ENCODE results near the gene NAPB. TPM values are rescaled to one million over a fixed set of nuclear protein-coding genes. Genes with fewer than 3 reads are reported as not detected.

The NAPB gene
- total RNA-seq, 2 experiments from 2014 or later = 15.6 to 18.7 TPM

DNA sequence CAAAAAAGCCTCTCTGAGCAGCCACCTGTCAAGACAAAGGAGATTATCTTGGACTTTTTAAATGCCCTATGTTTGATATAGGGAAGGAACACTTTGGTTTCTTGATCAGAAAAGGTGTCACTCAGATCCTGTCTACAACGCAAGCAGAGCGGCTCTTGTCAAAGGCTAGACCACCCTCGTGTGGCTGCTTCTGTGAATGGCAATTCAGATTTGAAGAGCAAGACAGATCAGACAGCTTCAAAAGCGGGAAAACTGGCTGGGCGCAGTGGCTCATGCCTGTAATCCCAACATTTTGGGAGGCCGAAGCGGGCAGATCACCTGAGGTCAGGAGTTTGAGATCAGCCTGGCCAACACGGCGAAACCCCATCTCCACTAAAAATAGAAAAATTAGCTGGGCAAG is 80.8 kb downstream of the NAPB start:
- ATAC-seq = no peak
- CTCF ChIA-PET = interaction anchor here (0.7 to 3.5 kb wide), 12 partner anchors 10 to 1002 kb away, joined by 3 to 30 read pairs (median 4); partner anchors contain the start of genes CD93 and NXT1
- H3K4me1 Mint-ChIP-seq (ENCODE audit: low read depth) = peaks cover 7% of the 10 kb centered on the region

DNA sequence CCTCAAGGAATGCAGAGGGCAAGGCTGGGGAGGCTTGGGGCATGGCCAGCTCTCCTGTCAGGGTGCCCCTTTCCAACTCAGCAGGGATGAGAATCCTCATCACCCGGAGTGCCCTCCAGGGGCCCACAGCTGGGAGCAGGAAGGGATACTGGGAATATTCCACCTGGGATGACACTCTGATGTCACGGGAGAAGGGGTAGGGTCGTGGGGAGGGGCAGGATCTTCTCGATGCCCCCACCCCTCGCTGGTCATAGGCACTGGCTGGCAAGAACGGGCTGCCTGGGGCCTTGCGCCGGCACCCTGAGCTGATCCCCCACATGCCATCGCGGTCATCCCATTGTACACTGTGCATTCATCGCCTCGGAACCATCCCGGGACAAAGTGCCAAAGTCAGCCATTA is 81.3 kb downstream of the NAPB start:
- CTCF ChIA-PET = interaction anchor here (0.9 to 3.5 kb wide), 9 partner anchors 10 to 1001 kb away, joined by 3 to 30 read pairs (median 4); partner anchors contain the start of genes CD93 and NXT1
- Mint-ChIP-seq H3K27me3 (ENCODE audit: low read depth) (no peaks in the 10 kb centered on the region), H3K27ac (no peak overlapping the region), H3K4me3 (no peak overlapping the region), H3K4me1 (ENCODE audit: low read depth) (peaks cover 7% of the 10 kb centered on the region), H3K9me3 (ENCODE audit: insufficient read depth) (no peaks in the 10 kb centered on the region), H3K36me3 (ENCODE audit: low read depth) (no peaks in the 10 kb centered on the region)
- no peak for ATAC-seq
- POLR2A ChIA-PET = interaction anchor here (2.4 kb wide), 1 partner anchor 10 kb away, joined by 17 read pairs; the partner anchor contains the start of gene NXT1
- no peak for DNase-seq

More for the DNA sequence above, 80.8 kb downstream of the NAPB start:
- no peak overlapping the region for H3K27ac Mint-ChIP-seq
- no peak overlapping the region for H3K4me3 Mint-ChIP-seq
- no peaks in the 10 kb centered on the region for H3K36me3 Mint-ChIP-seq (ENCODE audit: low read depth)
- H3K27me3 Mint-ChIP-seq (ENCODE audit: low read depth) = no peaks in the 10 kb centered on the region
- peak; percentile 59 for DNase-seq
- POLR2A ChIA-PET = interaction anchor here (2.4 kb wide), 1 partner anchor 10 kb away, joined by 17 read pairs; the partner anchor contains the start of gene NXT1
- no peaks in the 10 kb centered on the region for H3K9me3 Mint-ChIP-seq (ENCODE audit: insufficient read depth)

DNA sequence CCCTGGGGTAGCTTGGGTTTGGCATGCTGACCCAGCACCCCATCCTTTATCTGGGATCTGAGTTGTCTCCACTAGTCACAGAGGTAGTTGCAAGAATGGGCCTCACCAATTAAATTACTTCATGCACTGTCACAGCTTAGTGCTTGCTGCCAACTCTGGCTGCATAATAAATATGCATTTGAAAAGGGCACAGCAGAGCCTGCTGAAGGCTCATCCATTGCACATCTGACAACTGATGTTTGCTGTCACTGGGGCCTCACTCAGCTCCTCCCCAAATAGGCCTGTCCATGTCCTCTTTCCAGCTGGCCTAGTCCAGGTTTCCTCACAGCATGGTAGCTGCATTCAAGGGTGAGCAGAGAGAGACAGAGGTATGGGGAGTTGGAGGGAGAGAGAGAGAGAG is 84.0 kb downstream of the NAPB start:
- DNase-seq = no peak
- Mint-ChIP-seq H3K36me3 (ENCODE audit: low read depth) (no peaks in the 10 kb centered on the region), H3K9me3 (ENCODE audit: insufficient read depth) (no peaks in the 10 kb centered on the region), H3K4me1 (ENCODE audit: low read depth) (peaks cover 12% of the 10 kb centered on the region), H3K4me3 (no peak overlapping the region), H3K27me3 (ENCODE audit: low read depth) (no peaks in the 10 kb centered on the region), H3K27ac (no peak overlapping the region)
- ChIA-PET CTCF (interaction anchor here (1.1 kb wide), 1 partner anchor 646 kb away, joined by 4 read pairs; no protein-coding TSS in a partner anchor), POLR2A (interaction anchor here (1.0 kb wide), 1 partner anchor 12 kb away, joined by 3 read pairs; no protein-coding TSS in a partner anchor)
- no peak for ATAC-seq

DNA sequence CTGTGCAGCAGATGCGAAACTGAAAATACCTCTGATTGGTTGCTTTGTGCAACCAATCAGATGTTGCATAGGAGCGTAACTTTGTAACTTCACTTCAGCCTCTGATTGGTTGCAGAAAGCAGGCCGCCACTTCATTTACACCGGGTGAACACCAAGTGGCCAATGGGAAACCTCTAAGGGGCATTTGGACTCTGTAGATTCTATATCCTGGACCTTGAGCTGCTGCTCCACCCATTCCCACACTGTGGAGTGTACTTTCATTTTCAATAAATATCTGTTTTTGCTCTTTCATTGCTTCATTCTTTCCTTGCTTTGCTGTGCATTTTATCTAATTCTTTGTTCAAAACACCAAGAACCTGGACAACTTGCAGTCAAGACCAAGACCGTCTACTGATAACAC is 84.8 kb downstream of the NAPB start:
- H3K27me3 Mint-ChIP-seq (ENCODE audit: low read depth) = no peaks in the 10 kb centered on the region
- no peaks in the 10 kb centered on the region for H3K9me3 Mint-ChIP-seq (ENCODE audit: insufficient read depth)
- H3K4me3 Mint-ChIP-seq = no peak overlapping the region
- H3K36me3 Mint-ChIP-seq (ENCODE audit: low read depth) = no peaks in the 10 kb centered on the region
- no peak overlapping the region for H3K27ac Mint-ChIP-seq
- peaks cover 12% of the 10 kb centered on the region for H3K4me1 Mint-ChIP-seq (ENCODE audit: low read depth)
- ChIA-PET POLR2A (interaction anchor here (1.0 kb wide), 1 partner anchor 13 kb away, joined by 3 read pairs; no protein-coding TSS in a partner anchor), CTCF (interaction anchor here (1.1 to 1.3 kb wide), 2 partner anchors 14 to 645 kb away, joined by 3 to 4 read pairs; partner anchors contain the start of gene NXT1)
- ATAC-seq = no peak
- no peak for DNase-seq

DNA sequence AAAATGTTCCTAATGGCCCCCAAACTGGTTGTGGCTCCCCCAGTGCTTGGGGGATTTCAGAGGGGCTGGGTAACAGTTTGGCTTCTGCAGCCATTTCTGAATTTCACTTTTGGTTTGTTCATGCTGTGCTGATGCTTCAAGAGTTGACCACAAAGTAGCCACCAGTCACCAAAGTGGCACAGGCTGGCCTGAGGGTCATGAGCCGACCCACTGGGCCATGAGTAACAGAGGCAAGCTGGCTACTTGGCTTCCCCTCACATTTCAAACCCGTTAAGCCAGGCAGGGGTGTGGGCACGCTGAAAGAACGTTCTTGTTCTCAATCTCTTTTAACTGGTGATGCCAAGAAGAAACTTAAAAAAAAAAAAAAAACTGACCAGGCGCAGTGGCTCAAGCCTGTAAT is 85.8 kb downstream of the NAPB start:
- Mint-ChIP-seq H3K36me3 (ENCODE audit: low read depth) (no peaks in the 10 kb centered on the region), H3K4me3 (no peak overlapping the region), H3K27me3 (ENCODE audit: low read depth) (no peaks in the 10 kb centered on the region), H3K4me1 (ENCODE audit: low read depth) (peaks cover 12% of the 10 kb centered on the region), H3K27ac (no peak overlapping the region), H3K9me3 (ENCODE audit: insufficient read depth) (no peaks in the 10 kb centered on the region)
- DNase-seq (no peak), ATAC-seq (no peak)
- ChIA-PET CTCF (interaction anchor here (1.3 kb wide), 1 partner anchor 15 kb away, joined by 3 read pairs; the partner anchor contains the start of gene NXT1), POLR2A (no interaction called here)

DNA sequence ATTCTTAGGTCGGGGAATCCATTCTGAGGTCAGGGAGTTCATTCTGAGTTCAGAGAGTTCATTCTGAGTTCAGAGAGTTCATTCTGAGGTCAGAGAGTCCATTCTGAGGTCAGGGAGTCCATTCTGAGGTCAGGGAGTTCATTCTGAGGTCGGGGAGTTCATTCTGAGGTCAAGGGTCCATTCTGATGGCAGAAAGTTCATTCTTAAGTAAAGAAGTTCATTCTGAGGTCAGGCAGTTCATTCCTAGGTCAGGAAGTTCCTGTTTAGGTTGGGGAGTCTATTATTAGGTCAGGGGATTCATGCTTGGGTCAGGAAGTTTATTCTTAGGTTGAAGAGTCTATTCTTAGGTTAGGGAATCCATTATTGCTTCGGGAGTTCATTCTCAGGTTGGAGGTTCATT is 87.2 kb downstream of the NAPB start:
- no peaks in the 10 kb centered on the region for H3K36me3 Mint-ChIP-seq (ENCODE audit: low read depth)
- no peak overlapping the region for H3K4me3 Mint-ChIP-seq
- peaks cover 12% of the 10 kb centered on the region for H3K4me1 Mint-ChIP-seq (ENCODE audit: low read depth)
- H3K9me3 Mint-ChIP-seq (ENCODE audit: insufficient read depth) = no peaks in the 10 kb centered on the region
- no peak overlapping the region for H3K27ac Mint-ChIP-seq
- no peaks in the 10 kb centered on the region for H3K27me3 Mint-ChIP-seq (ENCODE audit: low read depth)
- ChIA-PET POLR2A (no interaction called here), CTCF (no interaction called here)
- ATAC-seq (no peak), DNase-seq (no peak)

DNA sequence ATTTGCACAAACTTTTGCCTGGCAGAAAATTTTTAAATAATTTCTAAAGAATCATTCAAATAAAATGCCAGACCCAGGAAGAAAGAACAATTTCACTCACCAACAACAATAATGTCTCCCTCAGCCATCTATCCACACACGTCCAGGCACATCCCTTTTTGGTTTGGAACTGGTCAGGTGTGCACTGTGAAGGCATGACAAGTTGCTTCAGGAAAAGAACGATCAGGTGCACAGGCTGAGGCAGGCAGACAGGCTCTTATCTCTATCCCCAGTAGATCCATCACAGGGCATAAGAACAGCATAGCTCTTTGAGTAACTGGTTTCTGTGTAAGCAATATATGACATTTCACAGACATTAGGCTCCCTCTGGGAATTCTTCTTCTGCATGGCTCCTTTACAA is 88.8 kb downstream of the NAPB start:
- H3K9me3 Mint-ChIP-seq (ENCODE audit: insufficient read depth) = no peaks in the 10 kb centered on the region
- no peak overlapping the region for H3K4me3 Mint-ChIP-seq
- H3K27ac Mint-ChIP-seq = no peak overlapping the region
- CTCF ChIA-PET = no interaction called here
- DNase-seq (no peak), ATAC-seq (no peak)
- peaks cover 12% of the 10 kb centered on the region for H3K4me1 Mint-ChIP-seq (ENCODE audit: low read depth)
- no peaks in the 10 kb centered on the region for H3K36me3 Mint-ChIP-seq (ENCODE audit: low read depth)
- POLR2A ChIA-PET = no interaction called here
- H3K27me3 Mint-ChIP-seq (ENCODE audit: low read depth) = no peaks in the 10 kb centered on the region

DNA sequence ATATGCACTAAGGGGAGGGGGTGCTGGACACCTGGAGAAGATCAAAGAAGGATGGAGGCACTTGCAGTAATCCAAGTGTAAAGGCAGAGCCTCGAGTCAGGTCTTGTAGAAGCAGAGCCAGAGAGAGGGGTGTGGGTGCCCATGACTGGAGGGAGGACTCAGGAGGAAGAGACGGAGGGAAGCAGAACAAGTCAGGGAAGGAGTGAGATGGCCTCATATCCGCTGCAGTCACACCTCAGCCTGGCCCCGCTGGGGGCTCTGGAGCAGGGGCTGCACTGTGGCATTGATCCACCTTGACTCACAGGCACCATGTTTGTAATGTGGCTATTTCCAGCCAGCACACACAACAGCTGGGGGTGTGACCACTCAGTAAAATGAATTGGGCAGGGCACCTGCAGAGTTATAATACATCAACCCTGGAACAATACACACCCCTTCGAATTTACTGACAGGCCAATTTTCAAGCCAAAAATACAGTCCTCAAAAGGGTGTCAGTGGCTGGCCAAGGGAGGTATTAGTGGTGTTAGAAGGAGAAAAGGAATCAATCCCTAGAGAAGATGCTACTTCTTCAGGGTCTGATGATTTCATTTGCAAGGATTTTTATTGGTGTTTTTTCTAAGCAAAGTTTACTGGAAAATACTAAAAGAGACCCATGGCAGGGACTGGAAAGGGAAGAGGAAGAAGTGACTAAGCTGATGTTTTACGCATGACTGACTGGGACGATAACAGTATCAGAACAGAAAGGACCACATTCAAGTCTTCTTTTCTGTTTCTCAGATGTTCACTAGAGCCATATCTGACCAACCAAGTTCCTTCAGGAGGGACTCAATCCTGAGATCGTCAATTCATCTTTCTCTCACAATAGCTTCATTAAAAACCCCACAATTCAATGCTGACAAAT is 89.6 kb downstream of the NAPB start:
- no peaks in the 10 kb centered on the region for H3K9me3 Mint-ChIP-seq (ENCODE audit: insufficient read depth)
- no peaks in the 10 kb centered on the region for H3K36me3 Mint-ChIP-seq (ENCODE audit: low read depth)
- H3K4me1 Mint-ChIP-seq (ENCODE audit: low read depth) = peaks cover 10% of the 10 kb centered on the region
- H3K4me3 Mint-ChIP-seq = no peak overlapping the region
- no peak for ATAC-seq
- CTCF ChIA-PET = no interaction called here
- no peak overlapping the region for H3K27ac Mint-ChIP-seq
- no peaks in the 10 kb centered on the region for H3K27me3 Mint-ChIP-seq (ENCODE audit: low read depth)
- POLR2A ChIA-PET = no interaction called here
- DNase-seq = no peak

DNA sequence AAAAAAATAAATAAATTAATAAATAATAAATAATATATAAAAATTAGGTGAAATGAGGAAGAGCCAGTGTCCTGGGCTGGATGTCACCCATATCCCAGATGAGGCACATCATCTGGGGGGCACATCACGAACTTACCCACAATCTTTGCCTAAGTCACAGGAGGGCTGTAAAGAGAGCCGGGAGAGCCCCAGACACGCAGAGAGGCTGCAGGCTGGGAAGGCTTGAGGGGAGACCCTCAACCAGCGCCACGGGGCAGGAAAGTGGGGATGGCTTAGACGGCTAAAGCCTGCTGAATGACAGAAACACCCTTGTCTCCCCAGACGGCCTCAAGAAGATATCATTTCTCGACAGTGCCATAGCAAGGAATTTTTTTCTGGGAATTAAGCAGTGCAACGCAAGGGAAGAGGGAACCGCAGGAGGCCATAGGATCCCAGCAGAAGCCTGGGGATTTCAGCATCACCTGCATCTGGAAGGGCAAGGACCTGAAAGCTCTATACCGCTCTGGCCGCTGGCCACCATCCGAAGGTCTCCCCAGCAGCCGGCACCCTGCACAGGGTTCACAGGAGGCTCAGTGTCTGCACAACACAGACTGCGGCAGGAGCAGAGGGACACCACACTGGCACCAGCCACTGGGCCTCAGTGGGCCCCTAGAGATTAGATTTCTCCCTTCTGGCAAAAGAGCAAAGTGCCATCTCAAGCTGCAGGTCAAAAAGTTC is 93.5 kb downstream of the NAPB start:
- Mint-ChIP-seq H3K9me3 (ENCODE audit: insufficient read depth) (no peaks in the 10 kb centered on the region), H3K27ac (no peak overlapping the region), H3K36me3 (ENCODE audit: low read depth) (no peaks in the 10 kb centered on the region), H3K4me3 (no peak overlapping the region), H3K27me3 (ENCODE audit: low read depth) (peaks cover 3% of the 10 kb centered on the region), H3K4me1 (ENCODE audit: low read depth) (no peaks in the 10 kb centered on the region)
- ChIA-PET CTCF (no interaction called here), POLR2A (no interaction called here)
- DNase-seq = no peak
- ATAC-seq = no peak

DNA sequence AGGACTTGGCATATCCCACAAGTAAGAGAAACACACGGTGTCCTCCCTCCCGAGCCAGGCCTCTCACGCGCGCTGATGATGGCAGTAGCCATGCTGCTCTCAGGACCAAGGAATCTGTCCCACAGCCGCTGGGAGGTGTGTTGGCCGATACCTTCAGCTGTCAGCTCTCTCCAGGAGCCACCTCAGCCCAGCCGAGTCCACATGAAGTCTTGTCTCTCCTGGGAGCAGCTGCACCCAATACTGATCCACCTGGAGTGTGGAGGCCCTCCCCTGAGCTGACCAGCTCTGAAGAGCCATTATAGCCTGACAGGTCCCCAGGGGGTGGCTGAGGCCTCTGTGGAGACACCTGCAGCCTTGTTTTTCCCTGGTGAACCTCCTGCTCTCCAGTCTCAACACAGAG is 94.5 kb downstream of the NAPB start:
- no peak for ATAC-seq
- Mint-ChIP-seq H3K4me1 (ENCODE audit: low read depth) (no peaks in the 10 kb centered on the region), H3K36me3 (ENCODE audit: low read depth) (no peaks in the 10 kb centered on the region), H3K9me3 (ENCODE audit: insufficient read depth) (no peaks in the 10 kb centered on the region), H3K27ac (no peak overlapping the region), H3K4me3 (no peak overlapping the region), H3K27me3 (ENCODE audit: low read depth) (peaks cover 3% of the 10 kb centered on the region)
- ChIA-PET POLR2A (no interaction called here), CTCF (no interaction called here)
- DNase-seq = no peak

DNA sequence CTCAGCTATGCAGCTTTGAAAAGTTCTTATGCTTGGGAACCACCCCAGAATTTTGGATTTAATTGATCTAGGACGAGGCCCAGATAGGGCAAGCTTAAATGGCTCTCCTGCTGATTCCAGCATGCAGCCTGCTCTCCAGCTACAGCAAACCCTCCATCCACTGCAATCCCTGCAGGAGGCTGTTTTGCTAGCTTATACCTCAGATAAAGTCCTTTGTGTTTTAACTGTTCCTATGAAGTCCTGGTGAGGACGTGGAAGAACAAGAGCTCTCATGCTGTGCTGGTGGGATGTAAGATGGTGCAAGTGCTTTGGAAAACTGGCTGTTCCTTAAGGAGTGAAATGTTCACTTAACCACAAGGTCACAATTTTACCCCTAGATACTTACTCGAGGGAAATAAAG is 96.2 kb downstream of the NAPB start:
- CTCF ChIA-PET = interaction anchor here (1.0 kb wide), 1 partner anchor 14 kb away, joined by 3 read pairs; no protein-coding TSS in a partner anchor

More for the DNA sequence above, 96.2 kb downstream of the NAPB start:
- Mint-ChIP-seq H3K4me3 (no peak overlapping the region), H3K4me1 (ENCODE audit: low read depth) (no peaks in the 10 kb centered on the region), H3K36me3 (ENCODE audit: low read depth) (no peaks in the 10 kb centered on the region), H3K9me3 (ENCODE audit: insufficient read depth) (no peaks in the 10 kb centered on the region), H3K27me3 (ENCODE audit: low read depth) (peaks cover 3% of the 10 kb centered on the region), H3K27ac (no peak overlapping the region)
- POLR2A ChIA-PET = no interaction called here
- ATAC-seq = no peak
- DNase-seq = no peak
